ENCODE measurements around the gene CLDN3.
A peak's percentile ranks its signal among the peaks of the same experiment; 100 is the strongest.
"Not testable (repeated sequence)": the region's sequence is repeated elsewhere in the genome, so short reads cannot be mapped to it uniquely, and the experiment has no call there.

The CLDN3 gene, protein sequence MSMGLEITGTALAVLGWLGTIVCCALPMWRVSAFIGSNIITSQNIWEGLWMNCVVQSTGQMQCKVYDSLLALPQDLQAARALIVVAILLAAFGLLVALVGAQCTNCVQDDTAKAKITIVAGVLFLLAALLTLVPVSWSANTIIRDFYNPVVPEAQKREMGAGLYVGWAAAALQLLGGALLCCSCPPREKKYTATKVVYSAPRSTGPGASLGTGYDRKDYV
- 0 to 0.18 (median 0) reads per million in 9 experiments for total RNA-seq

DNA sequence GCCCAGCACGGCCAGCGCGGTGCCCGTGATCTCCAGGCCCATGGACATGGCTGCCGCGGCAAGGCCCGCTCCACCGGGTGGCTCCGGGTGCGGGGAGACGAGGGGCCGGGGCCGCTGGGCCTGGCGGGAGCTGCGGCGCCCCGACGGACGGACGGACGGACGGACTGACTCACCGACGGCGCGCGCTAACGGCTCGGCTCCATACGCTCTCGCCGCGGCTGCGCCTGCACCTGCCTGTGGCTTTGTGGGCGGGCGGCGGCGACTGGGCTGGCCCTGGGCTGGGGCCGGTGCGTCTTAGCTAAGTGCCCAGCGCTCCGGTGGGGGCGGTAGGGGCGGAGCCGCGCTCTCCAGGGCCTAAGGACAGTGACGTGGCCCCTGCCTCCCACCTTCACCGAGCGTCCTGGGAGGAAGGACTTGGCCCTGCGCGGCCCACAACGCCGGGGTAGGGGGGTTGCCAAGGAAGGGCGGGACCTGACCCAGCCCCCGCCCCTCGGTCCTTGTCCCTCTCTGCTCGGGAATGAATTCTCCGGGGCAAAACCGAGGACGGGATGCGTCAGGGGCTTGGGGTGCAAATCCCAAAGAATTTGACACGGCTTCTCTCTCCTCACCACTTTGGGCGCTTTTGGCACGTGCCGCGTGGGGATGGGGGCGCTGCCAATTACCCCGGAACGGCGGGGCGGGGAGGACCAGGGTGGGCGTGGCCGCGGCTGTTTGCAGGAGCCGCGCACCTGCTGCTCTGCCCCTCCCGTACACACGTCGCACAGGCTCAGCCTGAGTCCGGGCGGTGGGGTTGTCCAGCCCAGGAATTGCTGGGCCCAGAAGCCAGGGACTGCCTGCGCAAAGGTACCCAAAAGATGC, at the start of gene CLDN3:
CLDN3 (minus strand) TSS at position 269 of the 858 bp plus-strand sequence; CDS start at position 48, 221 bp downstream.
- Mint-ChIP-seq H3K4me3 (peak within 1 kb of the TSS; percentile 22 to 48), H3K27me3 (peaks cover 39 to 86% of the 10 kb centered on the region in 2 donors), H3K36me3 (ENCODE audit: insufficient read depth) (peaks cover 3% of the 10 kb centered on the region), H3K27ac (no peak within 1 kb of the TSS), H3K4me1 (ENCODE audit: low read depth in 2 of 2) (peaks cover 0 to 4% of the 10 kb centered on the region in 2 donors), H3K9me3 (no peaks in the 10 kb centered on the region)
- ATAC-seq (replicated peaks) = no peak
- DNase-seq = no peak

DNA sequence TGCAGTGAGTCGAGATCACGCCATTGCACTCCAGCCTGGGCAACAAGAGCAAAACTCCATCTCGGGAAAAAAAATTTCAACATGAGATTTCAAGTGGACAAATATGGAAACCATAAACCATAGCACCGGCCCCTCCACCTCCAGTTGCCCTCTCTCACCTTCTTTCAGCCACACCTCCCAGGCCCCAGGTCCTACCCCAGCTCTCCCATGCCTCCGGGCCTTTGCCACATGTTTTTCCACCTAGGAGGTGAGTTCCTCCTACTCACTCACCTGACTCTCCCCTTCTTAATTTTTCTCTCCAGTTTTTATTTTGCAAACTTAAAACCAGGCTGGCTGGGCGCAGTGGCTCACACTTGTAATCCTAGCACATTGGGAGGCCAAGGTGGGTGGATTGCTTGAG, 47.1 kb upstream of the CLDN3 start:
- Mint-ChIP-seq H3K4me3 (no peak overlapping the region), H3K36me3 (ENCODE audit: insufficient read depth) (no peaks in the 10 kb centered on the region), H3K27ac (no peak overlapping the region), H3K4me1 (ENCODE audit: low read depth in 2 of 2) (no peaks in the 10 kb centered on the region), H3K9me3 (no peaks in the 10 kb centered on the region), H3K27me3 (peaks cover 32 to 70% of the 10 kb centered on the region in 2 donors)
- ATAC-seq (replicated peaks) = no peak
- no peak for DNase-seq

DNA sequence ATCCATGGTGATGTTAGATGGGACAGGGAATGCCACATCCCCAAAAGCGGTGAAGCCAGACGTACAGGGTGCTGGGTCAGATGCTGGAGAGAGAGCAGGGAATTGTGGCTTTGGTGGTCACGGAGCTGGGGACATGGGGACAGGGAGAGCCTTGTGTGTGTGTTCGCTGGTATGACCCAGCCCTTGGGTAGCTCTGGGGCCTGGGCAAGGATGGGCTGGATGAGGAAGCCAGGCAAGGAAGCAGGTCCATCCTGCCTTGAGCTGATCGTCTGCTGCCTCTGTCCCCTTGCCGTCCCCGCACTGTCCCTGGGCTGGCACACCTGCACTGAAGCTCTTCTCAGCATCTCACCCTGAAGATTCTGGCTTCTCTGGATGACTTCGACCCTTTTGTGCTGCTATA, 45.4 kb upstream of the CLDN3 start:
- Mint-ChIP-seq H3K4me1 (ENCODE audit: low read depth in 2 of 2) (no peaks in the 10 kb centered on the region), H3K27ac (no peak overlapping the region), H3K27me3 (peaks cover 34 to 69% of the 10 kb centered on the region in 2 donors), H3K4me3 (no peak overlapping the region), H3K36me3 (ENCODE audit: insufficient read depth) (no peaks in the 10 kb centered on the region), H3K9me3 (no peaks in the 10 kb centered on the region)
- no peak for ATAC-seq (replicated peaks)
- no peak for DNase-seq

DNA sequence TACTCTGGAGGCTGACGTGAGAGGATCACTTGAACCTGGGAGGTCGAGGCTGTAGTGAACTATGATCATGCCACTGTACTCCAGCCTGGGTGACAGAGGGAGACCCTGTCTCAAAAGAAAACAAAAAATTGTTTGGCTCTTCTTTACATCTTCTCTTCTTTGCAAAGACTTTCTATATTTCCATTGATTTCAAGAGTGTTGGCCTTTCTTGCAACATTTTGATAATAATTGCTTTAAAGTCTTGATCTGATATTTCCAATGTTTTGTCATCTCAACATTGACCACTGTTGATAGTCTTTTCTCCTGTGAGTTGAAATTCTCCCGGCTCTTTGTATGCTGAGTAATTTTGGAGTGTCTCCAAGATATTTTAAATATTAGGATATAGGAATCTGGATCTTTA, 42.9 kb upstream of the CLDN3 start:
- no peaks in the 10 kb centered on the region for H3K4me1 Mint-ChIP-seq (ENCODE audit: low read depth in 2 of 2)
- ATAC-seq (replicated peaks) (no peak), DNase-seq (no peak)
- no peaks in the 10 kb centered on the region for H3K36me3 Mint-ChIP-seq (ENCODE audit: insufficient read depth)
- no peaks in the 10 kb centered on the region for H3K9me3 Mint-ChIP-seq
- peaks cover 28 to 55% of the 10 kb centered on the region in 2 donors for H3K27me3 Mint-ChIP-seq
- H3K27ac Mint-ChIP-seq = no peak overlapping the region
- no peak overlapping the region for H3K4me3 Mint-ChIP-seq

DNA sequence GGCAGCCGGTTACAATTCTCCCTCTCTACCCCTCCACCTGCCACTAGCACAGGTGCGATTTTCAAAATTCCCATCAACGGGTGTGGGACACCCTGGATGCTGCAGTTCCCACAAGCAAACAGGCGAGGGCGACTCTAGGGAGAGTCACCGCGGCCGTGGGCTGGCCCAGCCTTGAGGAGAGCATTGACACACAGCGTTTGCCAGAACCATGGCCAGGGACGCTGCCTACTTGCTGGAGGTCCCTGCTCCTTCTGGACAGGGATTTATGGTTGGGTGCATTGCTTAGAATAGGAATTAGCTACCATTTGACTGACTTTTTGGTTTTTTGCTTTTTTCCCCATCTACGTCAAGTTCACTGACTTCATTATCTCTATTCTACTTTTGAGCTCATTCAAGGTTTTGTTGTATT, 41.7 kb upstream of the CLDN3 start:
- peaks cover 22 to 43% of the 10 kb centered on the region in 2 donors for H3K27me3 Mint-ChIP-seq
- peak; percentile 70 for ATAC-seq (replicated peaks)
- no peaks in the 10 kb centered on the region for H3K9me3 Mint-ChIP-seq
- H3K4me3 Mint-ChIP-seq = no peak overlapping the region
- no peaks in the 10 kb centered on the region for H3K36me3 Mint-ChIP-seq (ENCODE audit: insufficient read depth)
- H3K27ac Mint-ChIP-seq = no peak overlapping the region
- no peaks in the 10 kb centered on the region for H3K4me1 Mint-ChIP-seq (ENCODE audit: low read depth in 2 of 2)
- DNase-seq = peak; percentile 23 to 27 (median 24)

DNA sequence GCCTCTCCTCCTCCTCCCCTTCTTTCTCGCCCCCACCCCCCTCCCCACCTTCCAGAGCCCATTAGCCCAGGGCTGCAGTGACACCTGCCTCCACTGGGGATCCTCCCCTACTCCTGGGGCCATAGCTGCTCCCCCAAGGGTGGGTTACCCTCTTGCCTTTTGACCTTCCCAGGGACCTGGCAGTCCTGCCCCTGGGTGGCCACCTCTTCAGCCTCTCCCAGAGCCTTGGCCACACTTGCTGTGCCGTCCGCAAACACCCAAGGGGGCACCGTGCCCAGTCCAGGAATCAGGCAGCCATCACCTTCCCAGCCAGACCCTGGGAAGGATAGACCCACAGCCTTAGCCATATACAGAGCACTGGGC, 40.9 kb upstream of the CLDN3 start:
- ATAC-seq (replicated peaks) (no peak), DNase-seq (no peak)
- Mint-ChIP-seq H3K9me3 (no peaks in the 10 kb centered on the region), H3K4me3 (no peak overlapping the region), H3K4me1 (ENCODE audit: low read depth in 2 of 2) (no peaks in the 10 kb centered on the region), H3K27me3 (peaks cover 22 to 35% of the 10 kb centered on the region in 2 donors), H3K27ac (no peak overlapping the region), H3K36me3 (ENCODE audit: insufficient read depth) (no peaks in the 10 kb centered on the region)

DNA sequence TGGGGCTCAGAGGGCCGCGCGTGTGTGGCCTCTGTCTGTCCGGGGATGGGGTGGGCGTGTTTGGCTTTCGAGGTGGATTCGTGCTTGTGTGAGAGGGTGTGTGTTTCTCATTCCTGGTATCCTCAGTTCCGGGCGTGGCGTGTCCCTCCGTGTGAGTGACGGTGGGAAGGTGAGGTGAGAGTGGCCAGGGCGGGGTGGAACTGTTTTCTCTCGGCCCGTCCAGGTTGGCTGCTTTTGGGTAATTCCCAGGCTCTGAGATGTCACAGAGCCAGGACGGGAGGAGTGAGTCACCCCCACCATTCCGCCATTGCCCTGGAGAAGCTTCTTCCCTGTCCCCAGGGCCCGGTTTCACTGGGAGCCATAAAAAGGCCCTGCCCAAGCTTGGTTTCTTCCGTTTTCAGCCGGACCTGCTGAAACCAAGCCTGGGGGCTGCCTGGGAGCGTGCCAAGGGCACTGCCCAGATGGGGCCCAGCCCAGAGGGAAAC, 39.4 kb upstream of the CLDN3 start:
- Mint-ChIP-seq H3K4me1 (ENCODE audit: low read depth in 2 of 2) (no peaks in the 10 kb centered on the region), H3K9me3 (no peaks in the 10 kb centered on the region), H3K4me3 (no peak overlapping the region), H3K27me3 (peaks cover 19 to 22% of the 10 kb centered on the region in 2 donors), H3K27ac (no peak overlapping the region), H3K36me3 (ENCODE audit: insufficient read depth) (no peaks in the 10 kb centered on the region)
- DNase-seq (no peak), ATAC-seq (replicated peaks) (no peak)

DNA sequence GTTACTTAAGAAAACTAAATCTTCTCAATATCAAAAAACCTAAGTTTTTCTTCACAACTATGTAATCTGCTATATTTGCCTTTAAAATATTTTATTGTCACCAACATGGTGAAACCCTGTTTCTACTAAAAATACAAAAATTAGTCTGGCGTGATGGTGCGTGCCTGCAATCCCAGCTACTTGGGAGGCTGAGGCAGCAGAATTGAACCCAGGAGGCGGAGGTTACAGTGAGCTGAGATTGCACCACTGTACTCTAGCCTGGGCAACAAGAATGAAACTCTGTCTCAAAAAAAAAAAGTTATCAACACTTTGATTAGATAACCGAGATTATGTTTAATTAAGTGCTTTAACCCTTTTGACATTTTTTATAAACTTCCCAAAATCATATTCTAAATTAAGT, 32.4 kb upstream of the CLDN3 start:
- H3K36me3 Mint-ChIP-seq (ENCODE audit: insufficient read depth) = no peaks in the 10 kb centered on the region
- ATAC-seq (replicated peaks) (no peak), DNase-seq (no peak)
- no peak overlapping the region for H3K27ac Mint-ChIP-seq
- no peak overlapping the region for H3K4me3 Mint-ChIP-seq
- no peaks in the 10 kb centered on the region for H3K9me3 Mint-ChIP-seq
- H3K4me1 Mint-ChIP-seq (ENCODE audit: low read depth in 2 of 2) = no peaks in the 10 kb centered on the region
- H3K27me3 Mint-ChIP-seq = peaks cover 19% of the 10 kb centered on the region in 2 donors

DNA sequence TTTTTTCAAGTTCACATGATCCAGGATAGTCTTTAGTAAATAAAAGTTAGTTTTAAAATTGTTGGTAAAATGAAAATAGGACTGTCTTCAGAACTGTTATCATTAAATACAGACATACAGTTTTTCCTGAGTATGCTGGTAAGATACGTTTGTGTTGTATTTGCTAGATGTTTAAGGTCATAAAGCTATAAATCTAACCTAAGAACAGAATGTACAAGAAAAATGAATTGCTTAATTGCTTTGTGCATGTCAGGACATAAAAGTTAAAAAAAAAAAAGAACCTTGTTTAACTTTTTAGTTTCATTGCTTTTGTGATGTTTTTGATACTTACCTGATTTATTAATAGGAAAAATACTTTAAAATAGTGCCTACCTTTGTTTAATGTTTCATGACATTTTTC, 31.5 kb upstream of the CLDN3 start:
- H3K27ac Mint-ChIP-seq = no peak overlapping the region
- peaks cover 19% of the 10 kb centered on the region in 2 donors for H3K27me3 Mint-ChIP-seq
- ATAC-seq (replicated peaks) = no peak
- DNase-seq = no peak
- H3K4me3 Mint-ChIP-seq = no peak overlapping the region
- H3K4me1 Mint-ChIP-seq (ENCODE audit: low read depth in 2 of 2) = no peaks in the 10 kb centered on the region
- no peaks in the 10 kb centered on the region for H3K36me3 Mint-ChIP-seq (ENCODE audit: insufficient read depth)
- no peaks in the 10 kb centered on the region for H3K9me3 Mint-ChIP-seq

DNA sequence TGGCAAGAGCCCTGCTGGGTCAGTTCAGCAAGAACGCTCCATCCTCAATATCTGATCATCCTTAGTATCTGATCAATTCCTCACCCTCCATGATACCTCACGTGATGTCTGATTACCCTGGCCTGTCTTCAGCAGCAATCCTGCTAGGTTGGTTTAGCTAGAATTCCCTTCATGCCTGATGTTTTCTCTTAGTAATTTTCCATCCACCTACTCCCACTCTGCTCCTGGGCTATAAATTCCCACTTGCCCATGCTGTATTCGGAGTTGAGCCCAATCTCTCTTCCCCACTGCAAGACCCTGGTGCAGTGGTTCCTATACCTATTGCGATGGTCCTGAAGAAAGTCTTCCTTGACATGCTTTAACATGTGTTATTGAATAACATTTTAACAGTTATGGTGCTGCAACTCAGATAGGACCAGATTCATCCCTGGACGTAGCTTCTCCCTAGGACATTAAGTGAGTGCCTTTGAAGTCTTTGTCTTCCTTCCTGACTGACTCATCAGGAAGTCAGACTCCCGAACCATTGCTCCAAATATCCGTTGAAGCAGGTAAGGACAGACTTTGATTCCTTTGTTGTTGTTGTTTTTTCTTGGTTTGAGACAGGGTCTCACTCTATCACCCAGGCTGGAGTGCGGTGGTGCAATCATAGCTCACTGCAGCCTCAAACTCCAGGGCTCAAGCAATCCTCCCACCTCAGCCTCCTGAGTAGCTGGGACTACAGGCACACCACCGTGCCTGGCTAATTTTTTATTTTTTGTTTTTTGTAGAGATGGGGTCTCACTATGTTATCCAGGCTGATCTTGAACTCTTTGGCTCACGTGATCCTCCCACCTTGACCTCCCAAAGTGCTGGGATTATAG, 29.4 kb upstream of the CLDN3 start:
- peaks cover 19 to 29% of the 10 kb centered on the region in 2 donors for H3K27me3 Mint-ChIP-seq
- no peak for DNase-seq
- no peaks in the 10 kb centered on the region for H3K4me1 Mint-ChIP-seq (ENCODE audit: low read depth in 2 of 2)
- H3K9me3 Mint-ChIP-seq = no peaks in the 10 kb centered on the region
- no peak overlapping the region for H3K4me3 Mint-ChIP-seq
- no peak for ATAC-seq (replicated peaks)
- no peaks in the 10 kb centered on the region for H3K36me3 Mint-ChIP-seq (ENCODE audit: insufficient read depth)
- no peak overlapping the region for H3K27ac Mint-ChIP-seq

DNA sequence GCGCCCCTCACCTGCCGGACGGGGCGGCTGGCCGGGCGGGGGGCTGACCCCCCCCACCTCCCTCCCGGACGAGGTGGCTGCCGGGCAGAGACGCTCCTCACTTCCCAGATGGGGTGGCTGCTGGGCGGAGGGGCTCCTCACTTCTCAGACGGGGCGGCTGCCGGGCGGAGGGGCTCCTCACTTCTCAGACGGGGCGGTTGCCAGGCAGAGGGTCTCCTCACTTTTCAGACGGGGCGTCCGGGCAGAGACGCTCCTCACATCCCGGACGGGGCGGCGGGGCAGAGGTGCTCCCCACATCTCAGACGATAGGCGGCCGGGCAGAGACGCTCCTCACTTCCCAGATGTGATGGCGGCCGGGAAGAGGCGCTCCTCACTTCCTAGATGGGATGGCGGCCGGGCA, 27.1 kb upstream of the CLDN3 start:
- not testable (repeated sequence) for H3K4me3 Mint-ChIP-seq; DNase-seq; ATAC-seq (replicated peaks); H3K4me1 Mint-ChIP-seq (ENCODE audit: low read depth in 2 of 2); H3K36me3 Mint-ChIP-seq (ENCODE audit: insufficient read depth); H3K27ac Mint-ChIP-seq; H3K9me3 Mint-ChIP-seq
- peaks cover 22 to 31% of the 10 kb centered on the region in 2 donors for H3K27me3 Mint-ChIP-seq

DNA sequence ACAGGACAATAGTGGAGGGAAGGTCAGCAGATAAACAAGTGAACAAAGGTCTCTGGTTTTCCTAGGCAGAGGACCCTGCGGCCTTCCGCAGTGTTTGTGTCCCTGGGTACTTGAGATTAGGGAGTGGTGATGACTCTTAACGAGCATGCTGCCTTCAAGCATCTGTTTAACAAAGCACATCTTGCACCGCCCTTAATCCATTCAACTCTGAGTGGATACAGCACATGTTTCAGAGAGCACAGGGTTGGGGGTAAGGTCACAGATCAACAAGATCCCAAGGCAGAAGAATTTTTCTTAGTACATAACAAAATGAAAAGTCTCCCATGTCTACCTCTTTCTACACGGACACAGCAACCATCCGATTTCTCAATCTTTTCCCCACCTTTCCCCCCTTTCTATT, 26.6 kb upstream of the CLDN3 start:
- H3K9me3 Mint-ChIP-seq; H3K27ac Mint-ChIP-seq; H3K36me3 Mint-ChIP-seq (ENCODE audit: insufficient read depth); ATAC-seq (replicated peaks); DNase-seq; H3K4me3 Mint-ChIP-seq; H3K4me1 Mint-ChIP-seq (ENCODE audit: low read depth in 2 of 2): not testable (repeated sequence)
- peaks cover 27 to 36% of the 10 kb centered on the region in 2 donors for H3K27me3 Mint-ChIP-seq

DNA sequence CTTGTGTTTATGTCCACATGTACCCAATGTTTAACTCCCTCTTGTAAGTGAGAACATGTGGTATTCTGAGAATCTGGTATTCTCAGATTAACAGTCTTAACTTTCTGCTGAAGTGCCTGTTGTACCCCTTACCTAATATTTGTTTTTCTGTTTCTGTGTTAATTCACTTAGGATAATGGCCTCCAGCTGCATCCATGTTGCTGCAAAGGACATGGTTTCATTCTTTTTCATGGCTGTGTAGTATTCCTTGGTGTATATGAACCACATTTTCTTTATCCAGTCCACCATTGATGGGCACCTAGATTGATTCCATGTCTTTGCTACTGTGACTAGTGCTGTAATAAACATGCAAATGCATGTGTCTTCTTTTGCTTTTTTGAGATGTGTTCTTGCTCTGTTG, 25.1 kb upstream of the CLDN3 start:
- H3K9me3 Mint-ChIP-seq; H3K36me3 Mint-ChIP-seq (ENCODE audit: insufficient read depth); H3K4me1 Mint-ChIP-seq (ENCODE audit: low read depth in 2 of 2); H3K4me3 Mint-ChIP-seq; DNase-seq; H3K27ac Mint-ChIP-seq; ATAC-seq (replicated peaks): not testable (repeated sequence)
- H3K27me3 Mint-ChIP-seq = peaks cover 27 to 37% of the 10 kb centered on the region in 2 donors
